GM21529 (cell line): Measurements from ENCODE around the gene PTPN1.

ENCODE experiments used
- ATAC-seq: cut with Tn5 transposase; IDR thresholded peaks from one replicate; pipeline ENCODE4 v1.9.1; 2021; ENCODE audit not compliant: unreplicated experiment

Gene PTPN1

GRCh38 chr20:50628853-50629669, 118.9 kb downstream of the PTPN1 start:
- ATAC-seq = no peak

GRCh38 chr20:50629670-50630045, 119.5 kb downstream of the PTPN1 start:
- no peak for ATAC-seq

- ATAC-seq = no peak
These were observed 120.5 kb downstream of the PTPN1 start for GRCh38 chr20:50630578-50631263.

- no peak for ATAC-seq
These were observed 122.1 kb downstream of the PTPN1 start for GRCh38 chr20:50632236-50632635.

DNA sequence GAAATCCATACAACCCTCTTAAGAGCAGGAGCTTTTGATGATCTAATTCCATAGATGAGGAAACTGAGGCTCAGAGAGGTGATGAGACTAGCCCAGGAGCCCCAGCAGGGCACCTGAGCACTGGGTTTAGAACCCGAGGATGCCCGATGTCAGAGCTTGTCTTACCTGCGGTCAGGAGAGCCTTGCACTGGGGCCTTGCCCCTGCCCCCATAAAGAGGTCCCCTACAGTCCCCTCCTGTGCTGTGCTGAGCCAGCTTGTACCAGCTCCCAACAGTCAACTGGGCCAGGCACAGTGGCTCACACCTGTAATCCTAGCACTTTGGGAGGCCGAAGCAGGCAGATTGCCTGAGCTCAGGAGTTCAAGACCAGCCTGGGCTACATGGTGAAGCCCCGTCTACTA, 122.5 kb downstream of the PTPN1 start:
- no peak for ATAC-seq

GRCh38 chr20:50633361-50633760, 123.2 kb downstream of the PTPN1 start:
- ATAC-seq = no peak

- no peak for ATAC-seq
These were observed 124.0 kb downstream of the PTPN1 start for GRCh38 chr20:50634191-50634590.
